Breast epithelium (tissue), 3 donors: ENCODE results near the gene SORL1.

Experiments
- CTCF ChIP-seq, 3 donors: fragments of 450-650 bp; IDR thresholded peaks; one replicate each; pipeline ENCODE4 v1.5.1; 2016 to 2017; ENCODE audit warnings: antibody characterized with exemption in 3 of 3, mild to moderate bottlenecking in 3 of 3, moderate library complexity in 3 of 3
- POLR2A ChIP-seq: fragments of 450-650 bp; IDR thresholded peaks from one replicate; pipeline ENCODE4 v1.6.1; 2016; ENCODE audit warnings: antibody characterized with exemption, mild to moderate bottlenecking, moderate library complexity
- POLR2AphosphoS5 ChIP-seq, 3 donors: sonication (generic); formaldehyde crosslinking; IDR thresholded peaks; one replicate each; pipeline ENCODE4 v1.6.1; 2017; ENCODE audit warnings: antibody characterized with exemption in 3 of 3

GRCh38 chr11:121463689-121464335, 11.7 kb downstream of the SORL1 start:
- no peak for TF ChIP-seq POLR2A
- no peak for TF ChIP-seq CTCF (IDR thresholded peaks at IDR 0.05)
- TF ChIP-seq POLR2AphosphoS5 (IDR thresholded peaks at IDR 0.05): no peak
